Measurements from ENCODE around the gene BTBD9. TPM values are rescaled to one million over a fixed set of nuclear protein-coding genes. Genes with fewer than 3 reads are reported as not detected.

The BTBD9 gene
- total RNA-seq, 1 donor from 2014 or later: 4.5 TPM

- no peaks in the 10 kb centered on the region for H3K36me3 ChIP-seq (ENCODE audit: control insufficient read depth, insufficient read depth, low read length)
- H3K4me3 ChIP-seq (ENCODE audit: low read depth, low read length): no peak overlapping the region
- no peak for TF ChIP-seq CTCF (IDR thresholded peaks at IDR 0.05; ENCODE audit: insufficient read depth, low read length, severe bottlenecking)
- FAIRE-seq (no peak), DNase-seq (ENCODE audit: low read depth) (no peak)
- no peaks in the 10 kb centered on the region for H3K27me3 ChIP-seq (ENCODE audit: control insufficient read depth, insufficient read depth, low read length)
Observed at GRCh38 chr6:38654263-38654662, 14.5 kb upstream of the BTBD9 start.

- FAIRE-seq (no peak), DNase-seq (ENCODE audit: low read depth) (no peak)
- no peaks in the 10 kb centered on the region for H3K27me3 ChIP-seq (ENCODE audit: control insufficient read depth, insufficient read depth, low read length)
- H3K36me3 ChIP-seq (ENCODE audit: control insufficient read depth, insufficient read depth, low read length): no peaks in the 10 kb centered on the region
- no peak for TF ChIP-seq CTCF (IDR thresholded peaks at IDR 0.05; ENCODE audit: insufficient read depth, low read length, severe bottlenecking)
- H3K4me3 ChIP-seq (ENCODE audit: low read depth, low read length): no peak overlapping the region
Observed at GRCh38 chr6:38651121-38651784, 11.5 kb upstream of the BTBD9 start.

GRCh38 chr6:38650207-38650752 is 10.6 kb upstream of the BTBD9 start:
- Histone ChIP-seq H3K36me3 (ENCODE audit: control insufficient read depth, insufficient read depth, low read length) (no peaks in the 10 kb centered on the region), H3K27me3 (ENCODE audit: control insufficient read depth, insufficient read depth, low read length) (no peaks in the 10 kb centered on the region), H3K4me3 (ENCODE audit: low read depth, low read length) (no peak overlapping the region)
- FAIRE-seq (no peak), DNase-seq (ENCODE audit: low read depth) (no peak)
- TF ChIP-seq CTCF (IDR thresholded peaks at IDR 0.05; ENCODE audit: insufficient read depth, low read length, severe bottlenecking): no peak

GRCh38 chr6:38649744-38650143 is 10.0 kb upstream of the BTBD9 start:
- TF ChIP-seq CTCF (IDR thresholded peaks at IDR 0.05; ENCODE audit: insufficient read depth, low read length, severe bottlenecking): no peak
- no peaks in the 10 kb centered on the region for H3K27me3 ChIP-seq (ENCODE audit: control insufficient read depth, insufficient read depth, low read length)
- FAIRE-seq (no peak), DNase-seq (ENCODE audit: low read depth) (no peak)
- H3K4me3 ChIP-seq (ENCODE audit: low read depth, low read length): no peak overlapping the region
- H3K36me3 ChIP-seq (ENCODE audit: control insufficient read depth, insufficient read depth, low read length): no peaks in the 10 kb centered on the region

GRCh38 chr6:38648629-38649028 is 8.9 kb upstream of the BTBD9 start:
- FAIRE-seq: no peak
- no peak for DNase-seq (ENCODE audit: low read depth)
- no peak for TF ChIP-seq CTCF (IDR thresholded peaks at IDR 0.05; ENCODE audit: insufficient read depth, low read length, severe bottlenecking)

More at GRCh38 chr6:38648629-38649028, 8.9 kb upstream of the BTBD9 start:
- H3K36me3 ChIP-seq (ENCODE audit: control insufficient read depth, insufficient read depth, low read length): no peaks in the 10 kb centered on the region
- no peak overlapping the region for H3K4me3 ChIP-seq (ENCODE audit: low read depth, low read length)
- H3K27me3 ChIP-seq (ENCODE audit: control insufficient read depth, insufficient read depth, low read length): no peaks in the 10 kb centered on the region

All from bronchial epithelial cell (primary cell).